GM19397 (cell line): ENCODE measurements around the gene TANC1.

Experiments
- ATAC-seq: cut with Tn5 transposase; IDR thresholded peaks from one replicate; pipeline ENCODE4 v1.9.1; 2021; ENCODE audit warnings: mild to moderate bottlenecking, moderate library complexity; ENCODE audit not compliant: unreplicated experiment

TANC1 gene

DNA sequence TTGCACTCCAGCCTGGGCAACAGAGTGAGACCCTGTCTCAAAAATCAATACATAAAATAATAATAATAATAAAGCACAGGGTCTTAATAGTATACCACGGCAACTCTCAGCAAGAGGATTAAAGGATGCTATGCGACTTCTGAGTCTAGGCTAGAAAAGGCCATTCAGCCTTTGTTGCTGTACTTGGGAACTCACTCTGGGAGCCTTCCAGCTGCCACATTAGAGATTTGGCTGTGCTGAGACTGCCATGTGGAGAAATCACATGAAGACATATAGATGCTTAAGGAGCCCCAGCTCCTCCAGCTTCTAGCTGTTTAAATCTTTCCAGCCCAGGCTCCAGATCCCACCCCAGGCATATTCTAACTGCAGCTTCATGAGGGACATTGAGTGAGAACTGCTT is 8.2 kb upstream of the TANC1 start:
- ATAC-seq = no peak

DNA sequence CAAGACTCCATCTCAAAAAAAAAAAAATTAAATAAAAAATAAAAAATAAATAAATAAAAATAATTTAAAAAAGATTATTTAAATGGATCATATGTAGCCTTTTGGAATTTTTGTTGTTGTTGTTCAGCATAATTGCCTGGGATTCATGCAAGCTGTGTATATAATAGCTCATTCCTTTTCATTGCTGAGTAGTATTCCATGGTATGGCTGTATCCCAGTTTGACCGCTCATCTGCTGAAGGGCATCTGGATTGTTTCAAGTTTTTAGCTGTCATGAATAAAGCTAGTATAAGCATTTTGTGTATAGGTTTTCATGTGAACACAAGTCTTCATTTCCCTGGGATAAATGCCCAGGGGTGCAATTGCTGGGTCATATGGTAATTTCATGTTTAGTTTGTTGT is 6.4 kb upstream of the TANC1 start:
- ATAC-seq = no peak

DNA sequence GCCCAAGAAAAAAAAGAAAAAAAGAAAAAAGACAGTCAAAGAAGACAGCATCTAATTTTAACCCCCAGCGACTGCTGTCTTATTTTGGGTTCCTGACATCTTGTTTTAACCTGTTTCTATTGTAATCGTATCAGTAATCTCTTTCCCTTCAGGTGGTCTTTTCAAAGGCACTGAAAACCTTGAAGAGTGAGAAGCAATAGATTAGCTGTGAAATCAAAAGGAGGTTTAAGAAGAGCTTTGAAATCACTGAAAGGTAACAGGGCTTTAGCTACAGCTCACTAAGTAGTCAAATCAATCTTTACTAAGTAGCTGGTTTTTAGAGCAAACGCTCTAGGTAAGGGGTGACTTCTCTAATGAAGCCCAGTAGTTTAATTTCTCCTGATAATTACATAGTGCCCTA is 5.4 kb upstream of the TANC1 start:
- ATAC-seq = no peak

DNA sequence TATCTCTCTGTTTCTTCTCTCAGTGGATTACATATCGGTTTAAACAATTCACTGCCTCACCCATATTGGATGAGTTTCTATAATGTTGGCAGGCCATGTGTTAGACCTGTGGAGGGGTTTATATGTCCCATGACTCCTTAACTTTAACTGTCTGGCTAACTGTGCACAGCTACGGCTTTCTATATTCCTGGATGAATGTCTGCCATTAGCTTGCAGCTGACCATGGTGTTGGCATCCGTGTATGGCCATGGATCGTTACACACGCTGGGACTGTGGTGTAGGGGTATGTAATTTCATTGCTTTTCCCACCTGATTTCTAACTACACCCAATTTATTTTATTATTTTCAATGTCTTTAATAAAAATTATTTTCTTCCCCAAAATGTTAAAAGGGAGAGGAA is 3.3 kb upstream of the TANC1 start:
- no peak for ATAC-seq

DNA sequence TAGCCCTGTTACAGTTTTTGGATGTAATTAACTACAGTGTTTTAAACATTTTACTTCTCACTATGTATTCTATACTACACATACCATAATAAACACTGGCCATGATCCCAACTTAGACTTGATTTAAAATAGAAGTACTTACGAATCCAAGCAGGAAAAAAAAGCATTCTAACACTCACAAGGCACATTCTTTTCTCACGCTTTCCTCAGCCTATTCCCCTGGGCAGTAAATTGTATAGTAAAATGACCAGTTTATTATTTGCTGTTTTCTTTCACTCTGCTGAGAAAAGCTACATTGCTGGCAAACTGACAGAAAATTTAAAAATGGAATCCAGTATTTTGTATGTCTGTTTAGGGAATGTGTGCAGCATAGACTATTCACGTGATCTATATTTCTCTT is 2.8 kb upstream of the TANC1 start:
- no peak for ATAC-seq

DNA sequence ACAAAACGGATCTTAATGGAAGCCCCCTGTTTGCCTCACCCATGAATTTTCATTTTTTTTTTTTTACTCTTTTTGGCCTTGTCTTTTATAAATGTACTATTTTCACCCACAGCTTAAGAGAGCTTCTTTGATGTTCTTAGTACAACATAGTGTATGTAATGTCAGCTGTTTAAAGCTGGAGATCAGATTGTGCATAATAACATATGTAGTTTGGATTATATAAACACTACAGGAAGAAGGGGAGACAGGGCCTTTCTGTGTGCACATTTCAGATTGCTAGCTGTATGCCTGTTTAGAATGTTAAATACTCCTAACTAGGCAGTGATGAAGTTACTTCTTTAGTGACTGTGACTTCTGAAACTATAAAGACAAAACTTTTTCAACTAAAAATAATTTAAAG is 2.1 kb upstream of the TANC1 start:
- no peak for ATAC-seq

DNA sequence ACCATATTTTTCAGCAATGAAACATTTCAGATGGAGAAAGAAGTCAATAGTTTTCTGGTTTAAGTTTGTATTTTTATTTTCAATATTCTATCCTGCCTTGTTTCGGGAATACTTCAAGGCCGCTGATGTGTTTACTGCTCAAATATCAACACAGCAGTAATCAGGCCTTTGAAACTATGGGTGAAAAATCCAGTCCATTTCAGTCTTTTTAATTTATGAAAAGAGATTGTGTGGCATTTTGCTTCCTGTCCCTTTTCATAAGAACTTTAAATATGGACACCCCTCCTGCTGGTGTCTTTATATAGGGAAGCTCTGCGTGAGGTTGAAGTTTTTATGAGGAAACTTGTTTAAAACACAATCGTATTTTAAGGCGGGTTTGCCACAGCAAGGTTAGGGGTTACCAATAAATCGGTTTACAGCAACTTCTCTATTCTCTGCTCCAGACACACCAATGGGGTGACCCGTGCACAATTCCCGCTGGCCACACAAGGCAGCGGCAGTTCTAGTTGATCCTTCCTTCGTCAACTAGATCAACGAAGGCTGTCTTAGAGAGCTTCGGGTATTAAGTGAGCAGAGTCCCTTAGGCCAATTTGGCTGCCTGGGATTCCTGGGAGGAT is 1.2 kb upstream of the TANC1 start:
- no peak for ATAC-seq

DNA sequence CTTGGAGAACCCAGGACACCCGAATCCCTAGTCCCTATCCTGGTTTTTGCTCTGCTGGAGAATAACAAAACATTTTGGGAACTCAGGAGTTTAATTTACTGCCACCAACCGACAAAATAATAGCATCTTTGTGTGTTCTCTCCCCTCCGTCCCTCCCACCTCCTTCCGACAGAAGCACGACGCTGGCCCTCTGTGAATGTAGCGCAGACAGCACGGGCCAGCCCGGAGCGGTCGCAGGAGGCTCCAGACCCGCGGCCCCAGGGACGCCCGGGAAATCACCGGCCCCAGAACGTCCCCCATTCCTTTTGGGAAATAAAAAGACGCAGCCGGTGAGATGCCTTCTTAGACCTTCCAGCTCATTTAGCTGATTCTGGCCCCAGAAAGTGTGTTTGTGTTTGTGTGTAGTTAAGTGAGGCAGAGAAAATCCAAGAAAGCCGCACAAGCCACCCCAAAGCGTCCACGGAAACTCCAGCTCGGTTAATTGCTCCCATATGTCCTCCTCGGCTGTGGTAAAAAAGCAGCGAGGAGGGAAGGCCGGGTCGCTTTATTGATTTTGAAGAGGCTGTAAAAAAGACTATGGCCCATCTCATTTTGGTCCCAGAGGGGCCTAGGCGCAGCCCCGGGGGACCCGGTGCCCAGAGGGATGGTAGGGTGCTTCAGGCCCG is 577 bp upstream of the TANC1 start:
- ATAC-seq = no peak

DNA sequence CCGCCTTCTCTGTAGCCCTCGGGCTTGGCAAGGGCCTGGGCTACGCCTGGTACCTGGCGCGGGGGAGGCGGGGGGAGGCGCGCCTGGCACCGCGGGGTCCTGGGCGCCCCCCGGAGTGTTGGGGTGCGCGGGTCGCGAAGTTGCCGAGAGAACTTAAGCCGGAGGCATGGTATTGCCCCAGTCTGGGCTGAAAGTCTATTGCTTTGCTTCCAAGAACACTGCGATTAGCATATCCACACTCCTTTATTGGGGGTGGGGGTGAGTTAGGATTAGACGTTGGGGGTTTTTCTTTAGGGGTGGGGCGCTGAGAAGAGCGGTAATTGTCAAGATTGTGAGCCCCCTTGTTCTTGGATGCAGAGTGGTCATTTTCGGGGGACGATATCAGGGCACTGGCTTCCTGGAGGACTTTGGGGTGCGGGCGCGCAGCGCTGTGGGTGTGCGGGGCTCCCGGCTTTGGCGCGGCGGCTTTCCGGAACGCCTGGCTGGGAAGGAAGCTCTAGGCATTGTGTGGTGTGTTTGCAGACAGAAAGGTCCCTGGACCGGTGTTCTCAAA is 798 bp downstream of the TANC1 start:
- ATAC-seq = no peak

DNA sequence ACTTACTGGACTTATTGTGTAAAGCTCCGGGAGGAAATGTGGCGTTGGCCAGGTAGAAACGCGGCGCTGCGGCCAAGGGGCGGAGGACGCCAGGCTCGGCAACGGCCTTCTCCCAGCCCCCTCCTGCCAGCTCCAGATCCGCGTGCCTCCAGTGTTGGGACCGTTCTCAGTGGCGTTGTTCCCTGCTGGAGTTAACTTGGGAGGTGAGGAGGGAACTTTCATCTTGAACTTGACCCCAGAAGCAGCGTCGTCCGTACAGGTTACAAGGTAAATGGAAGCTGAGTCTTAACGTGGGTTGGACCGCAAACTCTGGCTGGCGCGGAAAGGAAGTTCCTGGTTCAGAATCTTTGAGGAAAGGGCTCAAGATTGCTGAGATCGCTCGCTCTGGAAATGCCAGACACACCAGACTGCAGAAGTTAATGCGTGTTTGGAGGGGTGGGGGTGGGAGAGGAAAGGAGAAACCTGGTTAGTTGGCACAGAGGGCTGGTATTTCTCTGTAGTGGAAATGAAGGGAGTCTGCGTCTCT is 1.3 kb downstream of the TANC1 start:
- no peak for ATAC-seq

DNA sequence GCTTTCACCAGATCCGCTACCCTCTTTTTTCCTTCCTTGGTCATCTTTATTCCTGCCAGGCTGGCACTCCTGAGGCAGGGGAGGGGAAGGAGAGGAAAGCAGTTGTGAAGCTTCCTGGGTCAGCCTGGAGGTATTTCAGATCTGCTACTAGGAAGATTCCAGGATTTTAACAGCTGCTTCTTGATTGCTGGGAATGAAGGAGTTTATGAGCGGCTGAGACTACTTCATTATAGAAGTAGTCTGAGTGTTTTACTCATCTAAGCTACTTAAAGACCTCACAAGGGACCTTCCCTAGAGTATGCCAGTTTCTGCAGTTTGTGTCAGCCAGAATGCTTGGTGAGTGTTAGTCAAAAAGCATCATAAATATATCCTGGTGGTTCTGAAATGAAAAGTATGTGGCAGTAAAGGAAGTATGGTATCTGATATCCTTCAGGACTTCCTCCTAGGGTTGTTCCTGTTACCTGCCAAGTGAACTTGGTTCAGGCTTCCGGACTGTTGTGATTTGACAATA is 1.9 kb downstream of the TANC1 start:
- no peak for ATAC-seq

DNA sequence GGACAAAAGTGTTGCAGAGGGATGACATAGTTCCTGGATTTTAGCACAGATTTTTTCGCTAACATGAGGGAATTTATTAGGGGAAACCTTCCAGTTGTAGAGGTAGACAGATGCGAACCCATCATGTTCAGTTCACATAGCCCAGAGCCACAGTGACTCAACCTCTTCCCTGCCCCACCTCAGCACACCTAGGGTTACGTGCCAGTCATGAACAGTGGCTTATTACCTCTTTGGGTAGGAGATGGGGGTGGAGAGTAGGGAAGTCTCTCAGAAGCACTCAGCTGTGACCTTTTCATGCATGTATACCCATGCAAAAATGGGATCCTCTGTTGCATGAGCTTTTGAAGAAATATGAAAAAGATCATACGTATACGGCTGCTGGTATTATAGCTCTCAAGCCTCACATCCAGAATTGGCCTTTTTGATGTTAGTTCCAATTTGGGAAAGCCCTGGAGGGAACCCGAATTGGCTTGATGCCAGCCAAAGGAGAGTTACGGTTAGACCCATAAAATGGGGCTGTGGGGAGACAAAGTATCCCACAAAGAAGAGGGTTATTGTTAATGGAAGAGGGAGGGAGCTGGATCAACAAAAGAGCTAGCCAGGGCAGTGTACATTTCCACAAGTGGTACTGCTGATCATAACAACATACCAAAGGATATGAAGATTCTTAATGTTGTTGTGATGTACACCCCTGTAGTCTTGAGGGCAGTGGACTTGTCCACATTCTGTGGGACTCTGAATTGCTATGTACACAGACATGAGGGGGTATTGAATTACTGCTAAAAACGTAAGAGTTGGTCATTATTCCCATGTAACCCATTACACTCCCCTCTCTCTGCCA is 4.9 kb downstream of the TANC1 start:
- no peak for ATAC-seq

DNA sequence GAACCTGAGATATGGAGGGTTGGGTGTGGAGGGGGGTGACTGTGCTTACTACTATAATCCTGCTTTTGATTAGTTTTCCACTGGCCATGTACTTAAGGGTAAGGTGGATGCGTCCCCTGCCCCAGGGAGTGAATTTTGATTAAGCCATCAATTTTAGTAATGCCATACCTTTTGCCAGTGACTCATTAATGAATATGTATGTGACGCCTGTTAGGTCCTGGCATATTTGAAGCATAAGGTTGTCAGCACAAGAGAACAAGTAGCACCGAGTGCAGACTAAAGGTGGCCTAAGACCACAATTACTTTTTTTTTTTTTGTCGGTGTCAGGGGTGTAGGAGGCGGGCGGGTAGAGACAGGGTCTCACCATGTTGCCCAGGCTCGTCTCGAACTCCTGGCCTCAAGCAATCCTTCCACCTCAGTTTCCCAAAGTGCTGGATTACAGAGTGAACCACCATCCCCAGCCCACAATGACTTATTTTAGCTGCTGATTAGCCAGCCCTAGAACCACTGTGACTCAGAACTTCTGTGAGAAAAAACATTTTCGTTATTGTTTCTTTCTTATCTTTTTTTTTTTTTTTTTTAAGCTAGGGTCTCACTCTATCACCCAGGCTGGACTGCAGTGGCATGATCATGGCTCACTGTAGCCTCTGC is 7.0 kb downstream of the TANC1 start:
- no peak for ATAC-seq

DNA sequence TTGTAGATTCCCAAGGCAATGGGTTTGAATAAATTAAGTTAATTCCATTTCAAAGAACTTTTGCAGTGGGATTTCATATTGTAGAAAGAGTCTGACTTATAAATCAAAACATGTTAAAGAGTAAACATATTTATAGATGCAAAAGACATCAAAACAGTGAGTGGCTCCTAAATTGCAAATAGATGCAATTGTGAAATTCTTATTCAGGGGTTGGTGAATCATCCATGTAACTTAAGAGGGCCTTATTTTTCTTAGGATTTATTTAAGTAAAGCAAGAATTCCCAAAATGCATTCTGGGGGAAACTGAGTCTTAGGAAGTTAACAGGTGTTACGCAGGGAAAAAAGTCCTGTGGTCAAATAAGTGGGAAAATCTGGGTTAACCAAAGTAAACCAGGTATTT is 11.3 kb downstream of the TANC1 start:
- ATAC-seq = no peak

DNA sequence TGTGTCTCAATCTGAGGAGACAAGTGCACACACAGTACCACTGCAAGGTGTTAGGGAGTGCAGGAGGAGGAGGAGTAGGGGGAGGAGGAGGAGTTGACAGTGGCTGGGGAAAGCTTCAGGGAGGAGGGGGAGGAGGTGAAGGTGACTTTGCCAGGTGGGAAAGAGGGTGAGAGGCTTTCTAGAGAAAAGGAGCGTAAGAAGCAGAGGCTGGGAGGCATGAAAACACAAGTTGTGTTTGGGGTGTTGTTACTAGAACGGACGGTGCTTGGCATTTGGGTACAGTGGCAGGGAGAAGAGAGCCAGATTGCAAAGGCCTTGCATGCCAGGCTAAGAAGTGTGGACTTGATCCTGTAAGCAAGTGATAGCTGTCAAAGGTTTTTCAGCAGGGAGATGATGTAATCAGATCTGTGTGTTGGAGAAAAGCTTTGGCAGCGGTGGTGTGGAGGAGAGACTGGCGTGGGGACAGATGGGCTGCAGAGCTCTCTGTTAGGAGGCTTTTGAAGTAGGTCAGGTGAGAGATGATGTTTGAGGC is 16.2 kb downstream of the TANC1 start:
- no peak for ATAC-seq

DNA sequence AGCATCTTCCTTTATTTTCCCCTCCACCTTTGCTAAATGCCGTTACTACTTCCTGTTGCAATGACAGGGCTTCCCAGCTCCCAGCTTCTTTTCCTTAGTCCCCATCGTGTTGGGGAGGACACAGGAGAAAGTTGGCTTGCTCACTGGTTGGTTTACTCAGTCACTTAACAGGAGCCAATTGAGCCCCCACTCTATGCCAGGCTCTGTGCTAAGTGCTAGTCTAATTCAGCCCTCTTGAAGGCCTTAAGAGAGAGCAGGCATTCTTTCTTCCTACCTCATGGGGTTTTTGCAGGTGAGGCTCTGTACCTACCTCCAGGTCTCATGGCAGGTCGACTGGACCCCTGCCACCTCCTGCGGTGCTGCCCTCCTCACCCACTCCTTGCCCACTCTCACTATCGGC is 20.1 kb downstream of the TANC1 start:
- ATAC-seq = no peak

DNA sequence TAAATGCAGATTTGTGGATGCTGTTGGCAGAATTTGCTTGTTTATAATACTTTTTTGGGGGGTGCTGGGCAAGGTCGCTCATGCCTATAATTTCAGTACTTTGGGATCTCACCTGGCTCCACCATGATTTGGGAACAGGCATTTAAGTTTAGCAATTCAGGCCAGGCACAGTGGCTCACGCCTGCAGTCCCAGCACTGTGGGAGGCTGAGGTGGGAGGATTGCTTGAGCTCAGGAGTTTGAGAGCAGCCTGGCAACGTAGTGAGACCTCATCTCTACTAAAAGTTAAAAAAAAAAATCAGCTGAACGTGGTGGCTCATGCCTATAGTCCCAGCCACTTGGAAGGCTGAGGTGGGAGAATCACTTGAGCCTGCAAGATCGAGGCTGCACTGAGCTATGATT is 20.7 kb downstream of the TANC1 start:
- ATAC-seq = no peak

DNA sequence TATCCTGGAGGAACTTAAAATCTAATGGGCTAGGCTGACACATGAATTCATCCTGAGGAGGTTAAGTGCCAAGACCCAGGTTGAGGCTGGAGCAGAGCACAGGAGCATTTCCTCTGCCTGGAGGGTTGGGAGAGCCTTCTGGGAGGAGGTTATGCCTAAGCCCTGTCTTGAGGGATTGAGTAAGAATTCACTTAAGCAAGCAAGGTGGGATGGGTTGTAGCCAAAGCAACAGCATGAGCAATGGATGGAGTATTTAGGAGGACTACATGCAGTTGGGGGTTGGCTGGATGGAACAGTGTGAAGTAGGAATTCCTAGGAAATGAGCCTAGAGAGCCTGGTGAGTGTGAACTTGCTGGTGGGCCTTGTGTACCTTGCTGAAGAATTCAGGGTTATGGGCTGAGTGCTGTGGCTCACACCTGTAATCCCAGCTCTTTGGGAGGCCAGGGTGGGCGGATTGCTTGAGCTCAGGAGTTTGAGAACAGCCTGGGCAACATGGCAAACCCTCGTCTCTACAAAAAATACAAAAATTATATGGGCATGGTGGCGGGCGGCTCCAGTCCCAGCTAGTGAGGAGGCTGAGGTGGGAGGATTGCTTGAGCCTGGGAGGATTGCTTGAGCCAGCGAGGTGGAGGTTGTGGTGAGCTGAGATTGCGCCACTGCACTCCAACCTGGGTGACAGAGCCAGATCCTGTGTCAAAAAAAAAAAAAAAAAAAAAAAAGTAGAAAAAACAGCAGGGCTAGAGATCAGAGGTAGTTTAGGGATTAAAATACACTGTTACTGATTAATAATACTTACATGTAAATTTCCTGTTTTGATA is 22.2 kb downstream of the TANC1 start:
- ATAC-seq = no peak

DNA sequence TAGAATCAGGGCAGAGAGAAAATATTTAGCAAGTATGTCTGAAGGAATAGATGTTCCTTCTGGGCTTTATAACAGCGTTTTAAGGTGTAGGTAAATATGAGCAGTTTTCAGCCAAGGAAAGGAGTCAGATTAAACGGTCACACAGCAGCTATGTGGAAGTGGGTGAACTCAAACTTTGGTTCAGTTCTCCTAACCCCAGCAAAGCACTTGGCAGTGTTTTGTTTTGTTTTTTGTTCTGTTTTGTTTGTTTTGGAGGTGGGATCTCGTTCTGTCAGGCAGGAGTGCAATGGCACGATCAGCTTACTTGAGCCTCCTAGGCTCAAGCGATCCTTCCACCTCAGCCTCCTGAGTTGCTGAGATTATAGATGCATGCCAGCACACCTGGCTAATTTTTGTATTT is 24.6 kb downstream of the TANC1 start:
- ATAC-seq = no peak
